ENCODE results near the gene MYO16. TPM values are rescaled to one million over a fixed set of nuclear protein-coding genes. Genes with fewer than 3 reads are reported as not detected.

The MYO16 gene
- total RNA-seq, 1 donor from 2014 or later, result not detected

DNA sequence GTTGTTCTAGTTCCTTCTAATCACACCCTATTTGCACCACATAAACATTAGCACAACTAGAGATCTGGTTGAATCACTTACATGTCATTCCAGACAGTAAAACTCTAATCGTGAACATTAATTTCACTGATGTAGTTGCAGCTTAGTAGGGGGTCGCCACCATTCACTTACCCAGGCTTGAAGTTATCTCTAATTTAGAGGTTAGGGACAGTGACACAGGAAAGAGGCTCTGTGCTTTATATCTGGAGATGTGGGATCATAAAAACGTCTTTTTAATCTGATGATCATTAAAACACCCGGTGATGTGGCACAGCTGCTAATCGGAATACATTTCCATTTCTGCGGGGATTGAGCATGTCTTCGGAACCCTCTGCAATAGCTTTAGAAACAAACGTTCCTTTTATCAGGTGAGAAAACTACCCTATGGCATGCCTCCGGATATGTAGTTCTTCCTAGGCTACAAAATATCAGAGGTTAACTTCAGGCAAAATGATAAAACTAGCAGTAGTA lies 523.0 kb downstream of the MYO16 start:
- no peak for DNase-seq (ENCODE audit: low read depth in 2 of 2)

DNA sequence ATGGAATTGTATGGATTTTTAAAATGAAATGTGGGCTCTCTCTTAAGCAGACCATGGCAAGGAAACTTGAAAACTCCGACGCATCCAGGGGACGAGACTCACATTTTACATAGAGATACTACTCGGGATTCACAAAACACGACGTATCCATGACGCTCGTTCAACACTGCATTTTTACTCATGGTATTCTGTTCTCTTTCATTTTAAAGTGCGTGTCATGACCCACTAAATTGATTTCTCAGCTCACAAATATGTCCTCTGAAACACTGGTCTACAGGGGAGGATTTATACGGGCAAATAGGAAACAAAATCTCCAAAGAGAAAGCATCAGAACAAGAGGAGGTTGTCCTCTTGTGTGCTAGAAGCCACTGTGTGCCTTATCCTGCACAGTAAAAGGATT lies 523.5 kb downstream of the MYO16 start:
- DNase-seq (ENCODE audit: low read depth in 2 of 2), result no peak

DNA sequence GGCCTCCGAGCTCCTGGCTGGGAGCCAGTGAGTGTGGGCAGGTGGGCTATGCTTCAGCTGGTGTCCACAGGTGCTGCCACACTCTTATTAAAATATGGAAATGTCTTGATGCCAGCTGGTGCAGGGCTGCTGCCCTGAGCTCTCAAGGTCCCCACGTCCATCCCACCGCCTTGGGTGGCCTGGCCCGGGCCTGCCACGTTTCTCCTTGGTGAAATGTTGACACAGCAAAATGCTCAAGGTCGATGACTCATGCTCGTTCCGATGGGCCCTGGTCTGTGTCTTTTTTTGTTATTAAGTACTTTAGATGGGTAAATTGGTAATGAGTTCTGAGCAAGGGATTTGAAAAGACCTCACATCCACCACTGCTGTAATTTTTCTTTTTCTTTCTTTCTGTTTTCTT lies 524.7 kb downstream of the MYO16 start:
- no peak for DNase-seq (ENCODE audit: low read depth in 2 of 2)

DNA sequence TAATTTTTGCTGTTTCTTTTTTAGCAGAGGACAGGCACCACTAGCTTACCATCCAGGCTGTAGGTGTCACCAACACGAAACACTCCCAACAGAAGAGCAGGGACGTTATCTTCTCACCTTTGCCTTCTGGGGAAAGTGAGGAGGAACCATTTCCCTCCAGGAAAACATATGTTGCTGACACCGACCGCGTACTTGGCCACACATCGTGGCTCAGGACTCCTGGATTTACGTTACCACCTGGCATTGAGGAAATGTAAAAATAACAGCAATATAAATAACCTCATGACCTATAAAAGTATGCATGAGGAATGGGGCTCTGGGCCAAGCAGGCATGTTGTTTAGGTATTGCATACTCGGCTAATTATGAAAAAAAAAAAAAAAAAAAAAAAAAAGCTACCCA lies 525.1 kb downstream of the MYO16 start:
- peak; percentile 11 to 31 for DNase-seq (ENCODE audit: low read depth in 2 of 2)

DNA sequence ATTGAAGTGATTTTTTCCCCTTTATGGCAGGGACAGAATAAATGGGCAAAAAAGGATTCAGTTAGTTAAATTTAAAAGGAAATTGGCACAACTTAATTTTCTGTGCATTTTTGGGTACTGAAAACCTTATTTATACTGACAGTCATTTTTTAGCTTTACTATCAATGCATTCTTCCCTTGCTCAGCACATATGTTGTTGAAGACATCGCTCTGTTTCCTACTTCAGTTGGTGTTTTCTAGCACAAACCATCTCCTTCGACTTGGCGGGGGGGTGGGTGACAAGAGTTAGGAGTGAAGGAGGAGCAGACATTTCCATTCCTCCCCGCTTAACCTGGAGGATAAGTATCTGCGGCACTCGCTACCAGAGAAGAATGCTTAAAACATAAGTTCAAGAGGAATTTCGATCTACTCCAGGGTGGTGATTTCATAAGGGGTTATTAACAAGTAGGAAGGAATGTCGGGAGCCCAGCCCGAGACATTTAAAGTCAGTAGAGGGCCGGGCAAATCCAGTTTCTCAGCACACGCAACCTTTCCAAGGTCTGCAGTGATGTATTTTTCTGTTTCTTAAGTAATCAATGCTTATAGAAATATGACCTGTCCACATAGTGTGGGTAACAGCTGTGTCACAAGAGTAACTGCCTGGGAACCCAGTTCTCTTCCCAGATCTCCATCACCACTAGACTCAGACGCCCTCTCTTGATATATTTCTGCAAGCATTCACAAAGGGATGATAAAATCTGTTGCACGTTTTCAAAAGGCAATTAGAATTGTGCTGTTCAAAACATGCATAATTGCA lies 525.8 kb downstream of the MYO16 start:
- DNase-seq (ENCODE audit: low read depth in 2 of 2), result peak in 1 of 2 donors; percentile 41

DNA sequence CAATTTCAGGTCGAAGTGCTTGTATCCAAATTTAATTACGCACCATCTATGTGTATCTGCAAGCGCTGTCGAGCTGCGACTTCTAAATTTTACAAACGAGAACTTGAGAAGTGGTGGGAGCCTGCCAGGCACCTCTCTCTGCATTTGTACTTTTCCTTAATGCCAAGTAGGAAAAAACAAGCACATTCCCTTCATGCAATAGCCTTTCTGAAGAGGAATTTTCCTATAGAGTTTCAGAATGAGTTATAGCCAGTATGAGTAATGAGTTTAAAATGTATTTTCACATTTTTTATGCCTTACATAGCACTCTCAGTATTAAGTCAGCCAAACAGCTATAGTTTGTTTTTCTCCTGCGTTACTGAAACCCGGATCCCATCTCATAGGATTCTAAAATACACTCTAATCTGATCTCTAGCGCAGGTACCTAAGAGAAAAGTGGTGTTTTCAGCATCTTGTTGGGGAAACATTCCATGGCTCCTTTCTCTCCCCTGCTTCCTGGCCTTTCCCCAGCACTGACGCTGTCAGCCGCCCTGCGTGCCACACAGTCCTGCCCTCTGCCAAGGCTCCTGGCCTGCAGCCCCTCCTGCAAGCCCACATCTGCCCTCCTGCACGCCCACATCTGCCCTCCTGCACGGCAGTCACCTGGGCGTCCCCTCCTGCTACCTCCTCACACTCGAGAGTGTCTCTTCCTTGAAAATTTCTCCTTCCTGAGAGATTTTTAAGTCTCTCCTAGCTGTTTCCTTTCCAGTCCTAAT lies 526.9 kb downstream of the MYO16 start:
- DNase-seq (ENCODE audit: low read depth in 2 of 2), result peak; percentile 43 to 53

DNA sequence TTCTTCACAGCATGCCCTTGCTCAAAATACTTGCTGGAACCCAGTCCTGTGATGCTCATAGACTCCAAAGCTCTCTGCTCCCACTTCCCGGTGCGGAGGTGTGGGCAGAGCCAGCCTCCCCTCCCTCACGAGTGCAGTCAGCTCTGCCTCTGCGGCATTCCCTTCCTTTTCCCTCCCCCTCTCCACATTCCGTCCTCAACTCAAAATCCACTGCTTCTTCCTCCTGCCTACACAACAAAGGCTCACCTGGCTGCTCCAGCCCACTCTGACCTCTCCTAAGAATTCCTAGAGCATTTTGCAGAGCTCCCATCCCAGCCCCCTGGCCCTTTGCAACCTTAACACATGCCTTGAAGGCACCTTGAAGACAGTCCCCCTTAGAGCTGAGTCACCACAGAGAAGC lies 527.9 kb downstream of the MYO16 start:
- DNase-seq (ENCODE audit: low read depth in 2 of 2), result no peak

DNA sequence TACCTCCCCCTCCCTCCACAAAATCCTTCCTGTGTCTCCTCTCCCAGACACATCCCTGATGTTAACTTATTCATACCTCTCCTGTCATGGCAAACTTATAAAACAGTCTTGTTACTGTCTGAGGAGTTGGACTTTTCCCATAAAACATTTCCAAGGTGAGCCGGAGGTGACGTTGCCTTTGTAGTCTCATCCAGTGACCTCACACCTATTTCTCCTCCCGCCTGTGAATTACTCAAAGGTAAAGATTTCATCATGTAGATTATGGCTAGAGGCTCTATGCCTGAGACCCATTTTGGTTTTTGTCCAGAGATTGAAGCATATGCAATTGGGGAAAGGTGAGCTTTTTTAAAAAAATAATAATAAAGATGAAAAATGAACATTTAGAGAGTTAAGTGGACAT lies 529.0 kb downstream of the MYO16 start:
- no peak for DNase-seq (ENCODE audit: low read depth in 2 of 2)

DNA sequence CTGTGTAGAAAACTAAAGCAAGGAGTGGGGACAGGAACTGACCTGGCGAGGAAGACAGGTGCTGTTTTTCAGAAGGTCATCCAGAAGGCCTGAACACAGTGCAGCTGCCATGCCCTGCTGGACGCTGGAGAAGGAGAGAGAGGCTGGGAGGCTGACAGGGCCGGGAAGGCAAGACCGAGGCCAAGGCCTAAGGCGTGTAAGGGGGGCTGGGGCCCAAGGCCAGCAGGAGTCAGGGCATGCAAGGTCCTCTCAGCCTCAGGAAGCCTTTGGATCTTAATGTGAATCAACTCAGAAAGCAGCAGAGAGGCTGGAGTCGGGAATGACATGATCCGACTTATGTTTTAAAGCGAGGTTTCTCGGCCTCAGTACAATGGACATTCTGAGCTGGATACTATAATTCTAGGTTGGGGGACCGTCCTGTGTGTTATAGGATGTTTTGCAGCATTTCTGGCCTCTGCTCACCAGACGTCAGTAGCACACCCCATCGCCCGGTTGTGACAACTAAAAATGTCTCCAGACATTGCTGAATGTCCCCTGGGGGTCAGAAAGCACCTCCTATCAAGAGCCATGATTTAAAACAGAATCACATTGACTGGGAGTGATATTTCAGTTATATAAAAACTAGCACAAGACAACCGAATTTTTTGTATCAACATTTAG lies 530.4 kb downstream of the MYO16 start:
- DNase-seq (ENCODE audit: low read depth in 2 of 2), result no peak

DNA sequence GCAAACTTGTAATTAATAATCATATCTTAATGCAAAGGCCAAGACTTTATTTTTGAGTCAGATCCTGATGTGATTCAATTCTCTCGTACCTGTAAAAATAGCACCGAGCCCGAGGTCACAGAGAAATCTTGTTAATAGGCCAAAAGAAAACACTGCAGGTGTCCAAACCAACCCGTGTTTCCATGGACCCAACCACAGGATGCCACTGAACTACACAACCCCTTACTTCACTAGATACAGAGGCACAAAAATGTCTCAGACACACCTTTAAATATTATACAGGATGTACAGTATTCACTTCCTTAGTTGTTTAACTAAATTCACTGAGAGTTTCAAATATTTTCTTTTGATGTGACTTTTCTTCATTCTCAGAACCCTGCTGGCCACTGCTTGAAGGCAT lies 530.9 kb downstream of the MYO16 start:
- DNase-seq (ENCODE audit: low read depth in 2 of 2), result no peak

DNA sequence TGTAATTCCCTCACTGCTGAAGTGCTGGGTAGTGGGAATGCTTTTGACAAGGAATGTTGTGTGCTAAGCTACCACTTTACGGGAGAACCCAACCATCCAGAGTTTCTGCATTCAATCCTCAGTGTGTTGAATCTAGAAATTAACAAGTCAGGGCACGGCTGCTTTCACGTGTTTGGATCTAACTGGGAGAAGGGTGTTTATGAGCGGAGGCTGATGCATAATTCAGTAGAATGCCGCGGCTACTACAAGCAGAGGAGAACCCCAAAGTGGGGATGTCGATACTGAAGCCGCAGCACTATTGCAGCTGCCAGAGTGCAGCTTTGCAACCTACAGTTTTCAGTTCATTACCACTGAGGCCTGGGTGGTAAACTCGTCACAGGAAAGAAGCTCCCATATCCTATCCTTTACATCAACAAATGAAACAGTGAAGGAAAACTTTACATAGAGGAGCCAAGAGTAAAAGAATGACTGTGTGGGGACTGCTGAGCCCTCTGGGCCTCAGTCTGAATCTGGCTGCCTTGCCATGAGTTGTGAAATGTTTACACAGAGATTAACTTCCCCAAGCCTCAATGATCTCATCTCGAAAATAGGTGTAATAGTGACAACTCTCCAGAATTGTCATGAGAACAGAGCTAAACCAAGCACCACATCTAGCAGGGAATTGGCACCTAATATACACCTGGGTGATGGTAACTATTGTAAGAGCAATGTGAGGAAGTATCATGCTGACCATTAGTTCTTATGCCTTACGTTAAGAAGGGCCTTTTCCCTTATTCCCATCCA lies 531.7 kb downstream of the MYO16 start:
- DNase-seq (ENCODE audit: low read depth in 2 of 2), result no peak

DNA sequence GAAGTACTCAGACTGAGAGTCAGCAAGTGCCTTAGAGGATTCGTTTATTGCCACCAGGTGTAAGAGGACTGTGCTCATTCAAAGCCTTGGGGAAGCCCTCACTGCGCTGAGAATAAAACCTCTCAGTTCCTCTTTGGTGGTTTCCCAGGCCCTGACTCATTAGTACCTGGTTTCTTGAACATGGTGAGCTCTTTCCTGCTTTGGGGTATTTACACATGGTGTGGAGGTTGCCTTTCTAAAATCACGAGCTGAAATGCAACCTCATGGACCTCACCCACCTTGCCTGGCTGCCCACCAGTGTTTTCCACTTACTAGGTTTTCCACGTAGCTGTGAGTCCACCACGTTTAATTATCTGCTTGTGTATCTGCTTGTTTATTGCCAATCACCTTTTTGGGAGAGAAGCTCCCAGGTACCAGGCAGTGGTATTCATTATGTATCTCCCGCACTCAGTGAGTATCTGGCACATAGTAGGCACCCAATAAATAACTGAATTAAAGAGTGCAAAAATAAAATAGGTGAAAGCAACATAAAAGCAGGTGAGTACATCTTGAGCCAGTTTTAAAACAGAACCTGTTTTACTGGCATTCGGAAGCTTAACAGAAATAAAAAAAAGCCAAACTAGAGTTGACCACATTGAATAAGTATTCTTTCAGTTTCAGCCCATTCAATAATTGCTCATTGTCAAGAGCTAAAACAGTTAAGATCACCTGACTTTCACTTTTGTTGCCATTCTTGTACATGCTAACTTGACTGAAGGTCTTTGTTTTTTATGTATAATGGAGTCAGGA lies 533.0 kb downstream of the MYO16 start:
- no peak for DNase-seq (ENCODE audit: low read depth in 2 of 2)

DNA sequence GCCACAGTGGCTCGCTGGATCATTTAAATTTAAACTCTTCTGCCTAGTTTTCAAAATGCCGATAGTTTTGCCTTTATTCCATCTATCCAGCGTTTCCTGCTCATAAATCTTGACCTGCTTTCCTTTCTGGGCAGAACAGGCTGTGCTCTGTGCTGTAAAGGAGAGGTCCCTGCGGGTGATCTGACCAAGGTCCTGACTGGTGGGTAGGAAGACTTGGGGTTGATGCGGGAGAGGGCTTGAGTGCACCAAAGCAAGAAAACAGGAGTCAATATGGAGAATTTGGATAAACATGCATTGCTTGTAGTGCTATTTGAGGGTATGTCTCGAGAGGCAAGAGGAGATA lies 533.6 kb downstream of the MYO16 start:
- DNase-seq (ENCODE audit: low read depth in 2 of 2), result no peak

DNA sequence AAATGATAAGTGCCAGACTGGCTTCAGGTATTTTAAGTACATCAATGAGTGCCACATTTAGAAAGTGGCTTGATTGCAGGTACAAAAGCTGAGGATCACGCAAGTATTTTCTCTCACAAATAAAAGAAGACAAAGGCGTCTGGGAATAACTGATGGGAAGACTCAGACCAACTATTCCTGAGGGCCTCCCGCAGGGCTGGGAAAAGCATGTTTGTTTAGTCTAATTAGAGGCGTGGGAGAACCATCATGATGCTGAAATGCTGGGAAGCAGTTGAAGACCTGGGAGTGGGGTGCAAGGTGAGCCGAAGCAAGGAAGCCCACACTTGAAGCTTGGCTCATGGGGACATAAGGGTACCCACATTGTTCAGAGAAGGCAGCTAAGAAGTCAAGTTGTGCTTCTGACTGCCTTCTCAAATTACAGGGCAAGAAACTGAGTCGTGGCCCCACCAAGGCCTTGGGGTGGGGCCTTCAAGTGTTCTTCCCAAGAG lies 536.0 kb downstream of the MYO16 start:
- DNase-seq (ENCODE audit: low read depth in 2 of 2), result no peak

DNA sequence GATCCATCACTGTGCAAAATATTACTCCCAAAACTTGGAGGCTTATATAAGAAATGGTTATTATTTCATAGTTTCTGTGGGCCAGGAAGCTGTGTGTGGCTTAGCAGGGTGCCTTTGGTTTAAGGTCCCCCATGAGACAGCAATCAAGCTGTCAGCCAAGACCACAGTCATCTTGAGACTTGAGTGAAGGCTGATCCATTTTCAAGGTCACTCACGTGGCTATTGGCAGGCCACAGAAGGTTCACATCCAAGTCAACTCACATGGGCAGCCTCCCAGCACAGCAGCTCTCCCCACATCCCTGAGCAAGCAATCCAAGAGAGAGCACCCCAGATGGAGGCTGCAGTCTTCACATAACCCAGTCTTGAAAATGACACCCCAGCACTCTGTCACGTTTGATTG lies 537.4 kb downstream of the MYO16 start:
- no peak for DNase-seq (ENCODE audit: low read depth in 2 of 2)

DNA sequence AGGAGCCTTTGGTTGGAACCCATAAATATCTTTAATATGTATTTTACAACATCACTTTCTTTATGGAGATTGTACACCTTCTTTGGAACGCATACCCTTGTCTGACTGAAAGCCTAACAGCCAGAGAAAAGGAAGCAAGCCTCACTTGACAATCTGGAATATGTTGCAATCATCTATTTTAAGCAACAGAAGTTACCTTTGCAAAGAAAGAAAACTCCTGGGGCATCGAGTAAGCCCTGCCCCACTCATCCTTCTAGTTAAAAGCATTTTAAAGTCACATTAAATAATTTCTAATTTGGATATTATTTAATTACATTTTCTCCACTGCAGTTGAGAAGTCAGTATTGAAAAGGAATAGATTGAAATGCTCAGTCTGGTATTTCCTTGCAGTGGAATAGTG lies 542.7 kb downstream of the MYO16 start:
- no peak for DNase-seq (ENCODE audit: low read depth in 2 of 2)

DNA sequence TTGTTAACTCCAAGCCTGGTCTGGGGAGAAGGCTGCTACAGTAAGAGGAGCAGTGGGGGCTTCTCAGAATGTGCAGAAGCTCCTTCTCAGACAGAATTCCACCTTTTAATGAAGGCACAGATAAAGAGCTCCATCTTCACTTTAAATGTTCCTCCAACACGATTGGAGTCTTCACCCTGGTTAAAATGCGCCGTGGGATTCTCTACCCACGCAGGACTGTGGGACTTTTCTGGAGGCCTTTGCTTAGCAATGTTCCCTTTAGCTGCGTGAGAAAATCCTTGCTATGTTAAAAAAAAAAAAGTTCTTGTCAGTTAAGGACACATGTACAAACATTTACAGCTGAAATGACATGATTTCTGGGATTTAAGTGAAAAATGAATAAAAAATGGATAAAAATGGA lies 546.3 kb downstream of the MYO16 start:
- no peak for DNase-seq (ENCODE audit: low read depth in 2 of 2)

DNA sequence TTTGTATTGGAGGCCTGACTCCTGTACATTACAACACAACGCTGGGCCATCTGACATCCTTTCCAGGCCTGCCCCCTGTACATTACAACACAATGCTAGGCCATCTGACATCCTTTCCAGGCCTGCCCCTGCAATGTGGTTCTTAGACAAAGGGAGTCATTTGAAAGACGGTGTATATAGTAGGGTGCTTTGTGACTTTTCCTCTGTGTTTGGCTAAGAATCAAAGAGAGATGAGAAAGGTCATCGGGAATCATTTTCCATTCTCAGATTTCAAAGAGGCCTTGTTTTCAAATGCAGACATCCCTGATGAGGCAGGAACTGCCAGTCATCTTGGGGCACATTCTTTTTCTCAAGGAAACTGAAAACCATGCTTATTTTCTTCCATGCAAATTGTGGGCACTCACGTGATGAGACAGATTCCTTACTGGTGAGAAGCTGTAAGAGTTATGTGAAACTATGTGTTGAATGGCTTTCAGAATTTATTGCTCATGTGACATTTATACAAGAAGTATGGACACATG lies 551.6 kb downstream of the MYO16 start:
- peak in 1 of 2 donors; percentile 39 for DNase-seq (ENCODE audit: low read depth in 2 of 2)

DNA sequence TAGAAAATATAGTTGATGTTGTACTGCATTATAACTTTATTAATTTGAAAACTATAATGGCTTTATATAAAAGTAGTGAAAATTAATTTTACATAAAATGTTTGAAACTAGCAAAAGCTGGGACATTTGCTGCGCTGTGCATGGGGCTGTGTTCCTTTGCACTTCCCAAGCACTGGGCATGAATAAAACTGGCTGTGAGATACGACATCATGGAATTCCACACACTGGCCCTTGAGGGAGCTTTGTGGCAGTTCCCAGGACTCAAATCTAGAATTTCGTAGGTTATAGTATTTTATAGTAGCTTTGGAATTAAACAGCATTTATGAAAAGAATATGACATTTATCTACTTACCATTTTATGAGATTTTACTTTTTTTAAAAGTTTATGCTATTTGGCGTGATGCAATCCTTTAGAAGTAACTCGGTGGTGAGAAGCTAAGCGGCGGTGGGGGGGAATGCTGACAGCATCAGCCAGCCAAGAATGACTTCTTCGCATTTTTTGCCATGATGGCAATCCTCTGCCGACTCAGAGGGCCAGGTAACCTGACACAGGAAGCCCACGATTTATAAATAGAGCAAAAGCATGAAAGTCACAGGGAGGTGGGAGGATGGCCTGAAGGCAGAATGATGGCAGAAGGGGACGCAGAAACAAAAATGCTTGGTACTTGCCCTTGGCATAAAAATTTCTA lies 553.5 kb downstream of the MYO16 start:
- no peak for DNase-seq (ENCODE audit: low read depth in 2 of 2)

DNA sequence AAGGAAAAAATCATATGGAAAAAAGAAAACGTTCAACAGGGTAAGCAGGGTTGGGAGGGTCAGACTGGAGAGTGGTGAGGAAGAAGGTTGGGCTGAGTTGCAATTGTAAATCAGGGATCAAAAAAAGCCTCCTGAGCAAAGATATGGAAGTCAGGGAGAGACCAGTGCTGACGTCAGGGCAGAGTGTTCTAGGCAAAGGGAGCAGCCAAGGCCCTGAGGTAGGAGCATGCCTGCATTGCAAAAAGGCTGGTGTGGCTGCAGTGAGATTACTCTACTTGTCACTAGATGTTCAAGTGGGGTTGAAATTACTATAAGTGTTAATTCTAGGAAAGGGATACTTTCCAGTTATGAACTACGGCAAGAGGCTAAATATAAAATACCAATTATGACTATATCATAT lies 562.0 kb downstream of the MYO16 start:
- DNase-seq (ENCODE audit: low read depth in 2 of 2), result no peak

Measured in lung microvascular endothelial cell (primary cell).